DOHH2 (cell line): Measurements from ENCODE around the gene TMEM106C.

Source experiments
- CTCF ChIP-seq: fragments of 200-600 bp; sonication (generic); IDR thresholded peaks from one replicate; pipeline ENCODE4 v1.5.1; 2014; ENCODE audit warnings: antibody characterized with exemption, mild to moderate bottlenecking, low read depth, low read length; ENCODE audit not compliant: poor library complexity, severe bottlenecking
- EZH2phosphoT487 ChIP-seq: fragments of 200-600 bp; sonication (generic); IDR thresholded peaks from 2 replicates; pipeline ENCODE4 v1.6.1; 2017; ENCODE audit warnings: borderline replicate concordance, mild to moderate bottlenecking, antibody characterized with exemption, low read length, moderate library complexity, mixed read lengths

- TF ChIP-seq CTCF (peak; percentile 93), EZH2phosphoT487 (no peak)
These were observed at the start of gene TMEM106C for GRCh38 chr12:47963340-47964040.
